PFSK-1 (cell line): ENCODE results near the gene PROSER3.

Experiments
- FOXP2 ChIP-seq: optimal IDR thresholded peaks from 2 replicates; pipeline ENCODE3; 2011; ENCODE audit warnings: borderline replicate concordance, control low read depth, inconsistent platforms; ENCODE audit not compliant: insufficient read depth; ENCODE audit errors: extremely low read length, extremely low read depth
- POLR2AphosphoS5 ChIP-seq: IDR thresholded peaks from 2 replicates; pipeline ENCODE4 v1.6.1; 2012; ENCODE audit warnings: low read depth, mild to moderate bottlenecking, control low read depth, low read length, moderate library complexity
- SIN3A ChIP-seq: IDR thresholded peaks from 2 replicates; pipeline ENCODE4 v1.6.1; 2012; ENCODE audit warnings: mild to moderate bottlenecking, low read length, moderate library complexity, borderline replicate concordance; ENCODE audit not compliant: insufficient read depth
- TAF1 ChIP-seq: IDR thresholded peaks from 2 replicates; pipeline ENCODE4 v1.6.1; 2012; ENCODE audit warnings: low read length, control low read depth, borderline replicate concordance; ENCODE audit not compliant: insufficient read depth
- TF ChIP-seq, protein P1 (sequence below), 2 experiments: IDR thresholded peaks; 2 replicates each; pipeline versions ENCODE4 v1.6.1 to v1.8.0; 2011 to 2012; ENCODE audit warnings: low read depth in 2 of 2, low read length in 2 of 2, control low read depth in 1 of 2, inconsistent platforms in 1 of 2, mild to moderate bottlenecking in 1 of 2, moderate library complexity in 1 of 2; ENCODE audit not compliant: insufficient read depth in 1 of 2

The PROSER3 gene

DNA sequence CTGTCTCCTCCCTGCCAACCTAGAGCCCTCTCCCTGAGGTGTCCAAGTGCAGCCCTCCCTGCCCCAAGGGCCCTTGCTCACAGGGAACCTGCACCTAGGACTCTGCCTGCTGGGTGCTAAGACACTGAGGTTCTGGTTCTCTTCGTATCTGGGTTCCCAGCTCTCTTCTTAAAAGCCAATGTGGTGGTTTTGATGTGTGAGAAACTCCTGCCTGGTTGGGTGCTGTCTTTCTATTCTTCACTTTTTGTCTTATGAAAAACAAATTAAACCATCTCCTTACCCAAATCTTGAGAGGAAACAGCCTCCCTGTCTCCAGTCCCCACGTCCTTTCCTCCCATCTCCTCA, 44.5 kb upstream of the PROSER3 start:
- TF ChIP-seq FOXP2: no peak
- no peak for TF ChIP-seq TAF1
- TF ChIP-seq, protein P1, sequence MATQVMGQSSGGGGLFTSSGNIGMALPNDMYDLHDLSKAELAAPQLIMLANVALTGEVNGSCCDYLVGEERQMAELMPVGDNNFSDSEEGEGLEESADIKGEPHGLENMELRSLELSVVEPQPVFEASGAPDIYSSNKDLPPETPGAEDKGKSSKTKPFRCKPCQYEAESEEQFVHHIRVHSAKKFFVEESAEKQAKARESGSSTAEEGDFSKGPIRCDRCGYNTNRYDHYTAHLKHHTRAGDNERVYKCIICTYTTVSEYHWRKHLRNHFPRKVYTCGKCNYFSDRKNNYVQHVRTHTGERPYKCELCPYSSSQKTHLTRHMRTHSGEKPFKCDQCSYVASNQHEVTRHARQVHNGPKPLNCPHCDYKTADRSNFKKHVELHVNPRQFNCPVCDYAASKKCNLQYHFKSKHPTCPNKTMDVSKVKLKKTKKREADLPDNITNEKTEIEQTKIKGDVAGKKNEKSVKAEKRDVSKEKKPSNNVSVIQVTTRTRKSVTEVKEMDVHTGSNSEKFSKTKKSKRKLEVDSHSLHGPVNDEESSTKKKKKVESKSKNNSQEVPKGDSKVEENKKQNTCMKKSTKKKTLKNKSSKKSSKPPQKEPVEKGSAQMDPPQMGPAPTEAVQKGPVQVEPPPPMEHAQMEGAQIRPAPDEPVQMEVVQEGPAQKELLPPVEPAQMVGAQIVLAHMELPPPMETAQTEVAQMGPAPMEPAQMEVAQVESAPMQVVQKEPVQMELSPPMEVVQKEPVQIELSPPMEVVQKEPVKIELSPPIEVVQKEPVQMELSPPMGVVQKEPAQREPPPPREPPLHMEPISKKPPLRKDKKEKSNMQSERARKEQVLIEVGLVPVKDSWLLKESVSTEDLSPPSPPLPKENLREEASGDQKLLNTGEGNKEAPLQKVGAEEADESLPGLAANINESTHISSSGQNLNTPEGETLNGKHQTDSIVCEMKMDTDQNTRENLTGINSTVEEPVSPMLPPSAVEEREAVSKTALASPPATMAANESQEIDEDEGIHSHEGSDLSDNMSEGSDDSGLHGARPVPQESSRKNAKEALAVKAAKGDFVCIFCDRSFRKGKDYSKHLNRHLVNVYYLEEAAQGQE (IDR thresholded peaks at IDR 0.05; ENCODE audit: insufficient read depth in 1 of 2, low read depth in 2 of 2, low read length in 2 of 2): no peak
- no peak for TF ChIP-seq SIN3A
- no peak for TF ChIP-seq POLR2AphosphoS5

DNA sequence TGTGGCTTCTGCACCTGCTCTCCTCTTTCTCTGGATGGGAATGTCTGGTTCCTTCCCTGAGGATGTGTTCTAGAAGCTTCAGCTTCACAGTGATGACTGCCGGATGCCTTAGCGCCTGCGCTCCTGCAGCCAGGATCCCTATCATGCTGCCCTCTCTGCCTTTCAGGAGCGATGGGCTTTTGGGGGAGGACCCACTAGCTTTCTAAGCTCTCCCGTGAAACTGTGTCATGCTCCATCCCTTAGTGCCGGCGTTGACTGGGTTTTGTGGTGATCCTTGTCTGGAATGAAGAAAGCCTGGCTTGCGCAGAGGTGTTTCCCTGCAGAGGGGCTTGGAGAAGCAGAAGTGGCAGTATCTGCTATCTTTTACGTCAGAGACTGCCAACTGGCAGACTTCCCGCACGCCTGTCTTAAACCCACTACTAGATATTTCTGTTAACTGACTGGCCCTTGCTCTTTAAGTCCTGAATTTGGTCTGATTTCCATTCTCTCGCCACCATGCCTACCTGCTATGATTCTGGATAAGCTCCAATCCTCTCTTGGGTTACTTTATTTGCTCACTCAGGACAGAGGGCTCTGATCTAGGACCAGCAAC, 44.0 kb upstream of the PROSER3 start:
- no peak for TF ChIP-seq FOXP2
- no peak for TF ChIP-seq SIN3A
- no peak for TF ChIP-seq POLR2AphosphoS5
- no peak for TF ChIP-seq TAF1
- TF ChIP-seq, protein P1 (IDR thresholded peaks at IDR 0.05; ENCODE audit: insufficient read depth in 1 of 2, low read depth in 2 of 2, low read length in 2 of 2): no peak

DNA sequence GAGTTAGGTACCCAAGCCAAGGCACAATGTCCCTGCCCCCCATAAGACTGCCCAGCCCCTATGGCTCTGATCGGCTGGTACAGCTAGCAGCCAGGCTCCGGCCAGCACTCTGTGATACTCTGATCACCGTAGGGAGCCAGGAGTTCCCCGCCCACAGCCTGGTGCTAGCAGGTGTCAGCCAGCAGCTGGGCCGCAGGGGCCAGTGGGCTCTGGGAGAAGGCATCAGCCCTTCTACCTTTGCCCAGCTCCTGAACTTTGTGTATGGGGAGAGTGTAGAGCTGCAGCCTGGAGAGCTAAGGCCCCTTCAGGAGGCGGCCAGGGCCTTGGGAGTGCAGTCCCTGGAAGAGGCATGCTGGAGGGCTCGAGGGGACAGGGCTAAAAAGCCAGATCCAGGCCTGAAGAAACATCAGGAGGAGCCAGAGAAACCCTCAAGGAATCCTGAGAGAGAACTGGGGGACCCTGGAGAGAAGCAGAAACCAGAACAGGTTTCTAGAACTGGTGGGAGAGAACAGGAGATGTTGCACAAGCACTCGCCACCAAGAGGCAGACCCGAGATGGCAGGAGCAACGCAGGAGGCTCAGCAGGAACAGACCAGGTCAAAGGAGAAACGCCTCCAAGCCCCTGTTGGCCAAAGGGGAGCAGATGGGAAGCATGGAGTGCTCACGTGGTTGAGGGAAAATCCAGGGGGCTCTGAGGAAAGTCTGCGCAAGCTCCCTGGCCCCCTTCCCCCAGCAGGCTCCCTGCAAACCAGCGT, 43.2 kb upstream of the PROSER3 start:
- TF ChIP-seq SIN3A (no peak), POLR2AphosphoS5 (no peak), FOXP2 (no peak), TAF1 (no peak)
- TF ChIP-seq, protein P1 (IDR thresholded peaks at IDR 0.05; ENCODE audit: insufficient read depth in 1 of 2, low read depth in 2 of 2, low read length in 2 of 2): no peak

DNA sequence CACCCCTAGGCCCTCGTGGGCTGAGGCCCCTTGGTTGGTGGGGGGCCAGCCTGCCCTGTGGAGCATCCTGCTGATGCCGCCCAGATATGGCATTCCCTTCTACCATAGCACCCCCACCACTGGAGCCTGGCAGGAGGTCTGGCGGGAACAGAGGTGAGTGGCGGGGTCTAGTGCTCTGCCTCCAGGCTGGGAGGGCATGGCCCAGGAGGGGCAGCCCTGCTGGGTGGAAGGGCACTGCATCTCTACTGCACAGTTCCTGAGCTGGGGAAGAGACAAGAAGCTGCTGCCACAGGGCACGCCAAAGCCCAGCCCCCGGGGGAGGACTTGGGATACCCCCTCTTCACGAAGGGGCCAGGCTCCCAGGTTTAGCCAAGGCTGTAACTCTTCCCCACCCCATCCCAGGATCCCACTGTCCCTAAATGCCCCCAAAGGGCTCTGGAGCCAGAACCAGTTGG, 42.6 kb upstream of the PROSER3 start:
- TF ChIP-seq TAF1 (no peak), SIN3A (no peak), FOXP2 (no peak), POLR2AphosphoS5 (no peak)
- TF ChIP-seq, protein P1 (IDR thresholded peaks at IDR 0.05; ENCODE audit: insufficient read depth in 1 of 2, low read depth in 2 of 2, low read length in 2 of 2): no peak
